OCI-LY1 (cell line): Measurements from ENCODE around the gene HOXC11.

ENCODE experiments used
- H2AFZ ChIP-seq: fragments of 200-600 bp; sonication (generic), shearing (Covaris generic); 2 replicates; pipeline ENCODE4 v1.6.0; 2014; ENCODE audit warnings: antibody characterized with exemption, mild to moderate bottlenecking, low read length
- H3F3A ChIP-seq: fragments of 200-600 bp; sonication (generic), shearing (Covaris generic); 2 replicates; pipeline ENCODE4 v1.6.0; 2014; ENCODE audit warnings: mild to moderate bottlenecking, antibody characterized with exemption, low read length, moderate library complexity; ENCODE audit not compliant: insufficient read depth
- H3K27ac ChIP-seq: fragments of 200-600 bp; sonication (generic); 2 replicates; pipeline ENCODE4 v1.5.1; 2014; ENCODE audit warnings: low read length, mixed run types, mild to moderate bottlenecking, low read depth; ENCODE audit not compliant: poor library complexity, severe bottlenecking
- H3K27me3 ChIP-seq: fragments of 200-600 bp; sonication (generic); 2 replicates; pipeline ENCODE4 v1.6.0; 2014; ENCODE audit warnings: antibody characterized with exemption, mild to moderate bottlenecking, low read length, moderate library complexity; ENCODE audit not compliant: insufficient read depth
- H3K36me3 ChIP-seq: fragments of 200-600 bp; sonication (generic); 2 replicates; pipeline ENCODE4 v1.6.1; 2014; ENCODE audit warnings: mild to moderate bottlenecking, antibody characterized with exemption, low read length, moderate library complexity, mixed read lengths; ENCODE audit not compliant: insufficient read depth
- H3K4me1 ChIP-seq: fragments of 200-600 bp; sonication (generic); 2 replicates; pipeline ENCODE4 v1.5.1; 2014; ENCODE audit warnings: mild to moderate bottlenecking, low read length, moderate library complexity; ENCODE audit not compliant: insufficient read depth, severe bottlenecking
- H3K4me2 ChIP-seq: fragments of 200-600 bp; sonication (generic), shearing (Covaris generic); 2 replicates; pipeline ENCODE4 v1.6.1; 2014; ENCODE audit warnings: low read length
- H3K4me3 ChIP-seq: fragments of 200-600 bp; sonication (generic); 2 replicates; pipeline ENCODE4 v1.5.1; 2014; ENCODE audit warnings: low read length, low read depth, mild to moderate bottlenecking, mixed read lengths; ENCODE audit not compliant: poor library complexity, severe bottlenecking
- H3K79me2 ChIP-seq: fragments of 200-600 bp; shearing (Covaris generic); 2 replicates; pipeline ENCODE4 v1.6.1; 2016; ENCODE audit warnings: mixed run types, low read length, mixed read lengths; ENCODE audit not compliant: insufficient read depth
- H3K9ac ChIP-seq: fragments of 200-600 bp; sonication (generic), shearing (Covaris generic); 2 replicates; pipeline ENCODE4 v1.6.1; 2014; ENCODE audit warnings: mild to moderate bottlenecking, low read length, mixed read lengths
- H3K9me2 ChIP-seq: fragments of 200-600 bp; sonication (generic), shearing (Covaris generic); 2 replicates; pipeline ENCODE4 v1.6.1; 2014; ENCODE audit warnings: low read depth, mild to moderate bottlenecking, low read length, mixed read lengths
- H3K9me3 ChIP-seq: fragments of 200-600 bp; shearing (Covaris generic); 2 replicates; pipeline ENCODE4 v1.6.1; 2014; ENCODE audit warnings: low read length, mixed read lengths
- H4K20me1 ChIP-seq: fragments of 200-600 bp; sonication (generic), shearing (Covaris generic); 2 replicates; pipeline ENCODE4 v1.6.0; 2016; ENCODE audit warnings: mild to moderate bottlenecking, low read length; ENCODE audit not compliant: insufficient read depth
- CTCF ChIP-seq: fragments of 200-600 bp; sonication (generic), shearing (Covaris generic); IDR thresholded peaks from 2 replicates; pipeline ENCODE4 v1.5.1; 2017; ENCODE audit warnings: mild to moderate bottlenecking, antibody characterized with exemption, low read length, moderate library complexity, mixed read lengths
- EZH2 ChIP-seq: fragments of 200-600 bp; sonication (generic), shearing (Covaris generic); IDR thresholded peaks from 2 replicates; pipeline ENCODE4 v1.8.0; 2017; ENCODE audit warnings: borderline replicate concordance, mixed run types, mild to moderate bottlenecking, antibody characterized with exemption, low read length, moderate library complexity, mixed read lengths

The HOXC11 gene

DNA sequence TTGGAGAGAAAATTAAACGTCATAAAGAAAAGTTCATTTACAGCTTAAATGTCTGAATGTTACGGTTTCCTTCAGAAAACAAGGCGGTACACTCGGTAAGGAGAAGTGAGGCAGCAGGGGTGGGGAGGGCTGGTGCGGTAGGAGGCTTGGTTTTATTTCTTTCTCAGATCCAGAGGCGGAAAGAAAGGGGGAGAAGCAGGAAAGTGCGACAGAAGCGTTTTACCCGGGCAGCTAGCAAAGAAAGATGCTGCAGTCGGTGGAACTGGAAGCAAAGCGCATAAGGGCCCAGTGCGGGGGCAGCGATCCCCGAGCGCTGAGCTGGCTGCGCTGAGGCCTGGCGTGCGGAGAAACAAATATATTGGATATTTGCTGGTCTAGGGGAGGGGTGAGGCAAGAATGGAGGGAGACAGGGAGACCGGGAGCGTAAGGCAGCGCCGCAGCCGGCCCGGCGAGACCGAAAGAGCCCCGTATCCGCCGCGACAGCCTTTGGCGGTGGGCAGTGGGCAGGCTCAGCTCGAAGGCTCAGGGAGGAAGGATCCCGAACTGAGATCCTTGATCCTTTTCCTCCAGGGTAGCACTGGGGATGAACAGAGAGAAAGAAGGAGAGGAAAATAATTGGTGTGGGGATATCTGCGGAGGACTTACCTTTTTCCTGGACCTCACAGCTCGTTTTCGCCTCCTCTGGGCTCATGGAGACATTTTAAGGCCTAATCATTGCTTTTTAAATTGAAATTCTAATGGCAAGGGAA lies 6.4 kb upstream of the HOXC11 start:
- Histone ChIP-seq H3K9me2 (no peaks in the 10 kb centered on the region), H3K4me1 (no peaks in the 10 kb centered on the region), H3K27me3 (peaks cover 7% of the 10 kb centered on the region; the same call in 1 of the 2 replicates), H2AFZ (no peak overlapping the region), H4K20me1 (no peaks in the 10 kb centered on the region), H3K9me3 (no peaks in the 10 kb centered on the region), H3K4me2 (no peak overlapping the region), H3K4me3 (no peak overlapping the region), H3K36me3 (no peaks in the 10 kb centered on the region), H3K9ac (no peak overlapping the region), H3K79me2 (no peaks in the 10 kb centered on the region), H3F3A (no peaks in the 10 kb centered on the region), H3K27ac (no peak overlapping the region)
- no peak for TF ChIP-seq CTCF
- no peak for TF ChIP-seq EZH2

GRCh38 chr12:53967421-53967925 lies 5.5 kb upstream of the HOXC11 start:
- Histone ChIP-seq H3K27ac (no peak overlapping the region), H3K9me3 (no peaks in the 10 kb centered on the region), H3K79me2 (no peaks in the 10 kb centered on the region), H3K4me3 (no peak overlapping the region), H3K36me3 (no peaks in the 10 kb centered on the region), H3F3A (no peaks in the 10 kb centered on the region), H2AFZ (no peak overlapping the region), H3K4me1 (no peaks in the 10 kb centered on the region), H4K20me1 (no peaks in the 10 kb centered on the region), H3K4me2 (no peak overlapping the region), H3K9ac (no peak overlapping the region), H3K27me3 (peaks cover 7% of the 10 kb centered on the region; the same call in 1 of the 2 replicates), H3K9me2 (no peaks in the 10 kb centered on the region)
- TF ChIP-seq CTCF (no peak), EZH2 (no peak)

DNA sequence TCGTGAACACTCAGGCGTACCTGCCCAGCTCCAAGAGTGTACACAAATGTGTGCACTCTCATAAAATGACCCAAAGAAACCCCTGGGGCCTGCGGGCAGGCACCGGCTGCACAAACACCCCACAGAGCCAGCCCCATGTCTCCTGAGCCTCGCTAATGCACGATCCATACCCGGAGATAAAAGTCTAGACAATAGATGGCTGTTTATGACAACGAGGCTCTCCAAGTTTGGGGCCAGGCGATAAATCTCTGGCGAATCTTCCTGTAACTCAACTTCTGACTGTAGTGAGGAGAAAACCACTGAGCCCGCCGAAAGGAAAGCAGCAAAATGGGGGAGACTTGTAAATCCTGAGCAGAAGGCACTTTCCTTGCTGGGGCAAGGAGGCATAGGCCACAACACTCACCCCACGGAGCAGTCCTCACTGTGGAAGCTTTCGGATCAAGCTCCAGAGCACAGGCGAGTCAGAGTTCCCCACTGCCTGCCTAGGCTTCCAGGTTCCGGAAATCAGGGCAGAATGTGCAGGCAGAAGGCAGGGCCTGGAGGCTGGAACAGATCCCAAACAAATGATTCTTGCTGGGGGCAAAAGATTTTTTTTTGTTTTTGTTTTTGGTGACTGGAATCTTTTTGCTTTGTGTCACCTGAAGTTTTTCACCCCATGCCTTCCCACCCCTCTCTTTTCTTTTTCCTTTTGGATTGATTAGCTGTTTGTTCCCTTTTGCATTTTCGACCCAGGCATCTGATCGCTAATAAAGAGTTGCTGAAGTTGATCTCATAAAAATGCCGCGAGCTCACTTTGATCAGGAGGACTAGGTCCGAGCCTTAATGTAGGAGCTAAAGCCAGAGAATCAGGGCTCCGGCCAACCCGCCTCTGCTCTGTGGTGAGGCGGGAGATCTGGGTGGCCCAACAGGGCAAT lies 4.5 kb upstream of the HOXC11 start:
- no peak for TF ChIP-seq CTCF
- TF ChIP-seq EZH2 = no peak
- H3K27me3 ChIP-seq = peaks cover 7% of the 10 kb centered on the region; the same call in 1 of the 2 replicates

More for the DNA sequence above, 4.5 kb upstream of the HOXC11 start:
- no peak overlapping the region for H3K27ac ChIP-seq
- no peak overlapping the region for H3K4me3 ChIP-seq
- H3K9me3 ChIP-seq = no peaks in the 10 kb centered on the region
- no peaks in the 10 kb centered on the region for H3F3A ChIP-seq
- no peaks in the 10 kb centered on the region for H3K36me3 ChIP-seq
- no peaks in the 10 kb centered on the region for H3K4me1 ChIP-seq
- no peaks in the 10 kb centered on the region for H4K20me1 ChIP-seq
- H2AFZ ChIP-seq = no peak overlapping the region
- H3K9ac ChIP-seq = no peak overlapping the region
- H3K4me2 ChIP-seq = no peak overlapping the region
- H3K79me2 ChIP-seq = no peaks in the 10 kb centered on the region
- no peaks in the 10 kb centered on the region for H3K9me2 ChIP-seq
